ENCODE data around the gene CAPN14.
"Not testable (repeated sequence)": the region's sequence is repeated elsewhere in the genome, so short reads cannot be mapped to it uniquely, and the experiment has no call there.

Gene CAPN14

GRCh38 chr2:31189141-31189540 lies 28.2 kb downstream of the CAPN14 start:
- no peak for TF ChIP-seq CTCF (IDR thresholded peaks at IDR 0.05; ENCODE audit: low read depth, low read length, missing control alignments)

GRCh38 chr2:31188131-31188530 lies 29.2 kb downstream of the CAPN14 start:
- no peak for TF ChIP-seq CTCF (IDR thresholded peaks at IDR 0.05; ENCODE audit: low read depth, low read length, missing control alignments)
- H3K4me3 ChIP-seq (ENCODE audit: low read depth, low read length): no peak overlapping the region
- no peak for DNase-seq (ENCODE audit: low read depth)

More at GRCh38 chr2:31189141-31189540, 28.2 kb downstream of the CAPN14 start:
- no peak for DNase-seq (ENCODE audit: low read depth)
- no peak overlapping the region for H3K4me3 ChIP-seq (ENCODE audit: low read depth, low read length)

- no peak for DNase-seq (ENCODE audit: low read depth)
- no peak for TF ChIP-seq CTCF (IDR thresholded peaks at IDR 0.05; ENCODE audit: low read depth, low read length, missing control alignments)
- H3K4me3 ChIP-seq (ENCODE audit: low read depth, low read length): no peak overlapping the region
These were observed 30.1 kb downstream of the CAPN14 start for GRCh38 chr2:31187166-31187565.

- H3K4me3 ChIP-seq (ENCODE audit: low read depth, low read length); DNase-seq (ENCODE audit: low read depth): not testable (repeated sequence)
These were observed 33.3 kb downstream of the CAPN14 start for GRCh38 chr2:31183973-31184372.

- TF ChIP-seq CTCF (IDR thresholded peaks at IDR 0.05; ENCODE audit: low read depth, low read length, missing control alignments): no peak
- no peak for DNase-seq (ENCODE audit: low read depth)
- H3K4me3 ChIP-seq (ENCODE audit: low read depth, low read length): no peak overlapping the region
These were observed 40.6 kb downstream of the CAPN14 start for GRCh38 chr2:31176742-31177141.

- no peak overlapping the region for H3K4me3 ChIP-seq (ENCODE audit: low read depth, low read length)
- TF ChIP-seq CTCF (IDR thresholded peaks at IDR 0.05; ENCODE audit: low read depth, low read length, missing control alignments): no peak
- no peak for DNase-seq (ENCODE audit: low read depth)
These were observed 46.2 kb downstream of the CAPN14 start for GRCh38 chr2:31171142-31171541.

- peak; percentile 27 for DNase-seq (ENCODE audit: low read depth)
- H3K4me3 ChIP-seq (ENCODE audit: low read depth, low read length): no peak overlapping the region
- peak; percentile 95 for TF ChIP-seq CTCF (IDR thresholded peaks at IDR 0.05; ENCODE audit: low read depth, low read length, missing control alignments)
These were observed 47.1 kb downstream of the CAPN14 start for GRCh38 chr2:31170071-31170698.
